Fibroblast of lung (primary cell): ENCODE data around the gene ZNF280A.

Experiments
- EZH2 ChIP-seq: IDR thresholded peaks from 2 replicates; pipeline ENCODE4 v1.5.1; 2012; ENCODE audit warnings: low read length, control low read depth, mild to moderate bottlenecking; ENCODE audit errors: missing control alignments
- TF ChIP-seq, protein P1 (sequence below), 2 donors: IDR thresholded peaks in 1 of 2; conservative IDR thresholded peaks in 1 of 2; 1 replicate in 1 of 2; 2 replicates in 1 of 2; pipeline ENCODE4 v1.5.1; 2011 to 2012; ENCODE audit warnings: low read length in 2 of 2, control low read depth in 1 of 2, inconsistent platforms in 1 of 2, low read depth in 1 of 2, mild to moderate bottlenecking in 1 of 2

GRCh38 chr22:22535662-22536061 is 15.6 kb upstream of the ZNF280A start:
- TF ChIP-seq, protein P1, sequence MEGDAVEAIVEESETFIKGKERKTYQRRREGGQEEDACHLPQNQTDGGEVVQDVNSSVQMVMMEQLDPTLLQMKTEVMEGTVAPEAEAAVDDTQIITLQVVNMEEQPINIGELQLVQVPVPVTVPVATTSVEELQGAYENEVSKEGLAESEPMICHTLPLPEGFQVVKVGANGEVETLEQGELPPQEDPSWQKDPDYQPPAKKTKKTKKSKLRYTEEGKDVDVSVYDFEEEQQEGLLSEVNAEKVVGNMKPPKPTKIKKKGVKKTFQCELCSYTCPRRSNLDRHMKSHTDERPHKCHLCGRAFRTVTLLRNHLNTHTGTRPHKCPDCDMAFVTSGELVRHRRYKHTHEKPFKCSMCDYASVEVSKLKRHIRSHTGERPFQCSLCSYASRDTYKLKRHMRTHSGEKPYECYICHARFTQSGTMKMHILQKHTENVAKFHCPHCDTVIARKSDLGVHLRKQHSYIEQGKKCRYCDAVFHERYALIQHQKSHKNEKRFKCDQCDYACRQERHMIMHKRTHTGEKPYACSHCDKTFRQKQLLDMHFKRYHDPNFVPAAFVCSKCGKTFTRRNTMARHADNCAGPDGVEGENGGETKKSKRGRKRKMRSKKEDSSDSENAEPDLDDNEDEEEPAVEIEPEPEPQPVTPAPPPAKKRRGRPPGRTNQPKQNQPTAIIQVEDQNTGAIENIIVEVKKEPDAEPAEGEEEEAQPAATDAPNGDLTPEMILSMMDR (conservative IDR thresholded peaks at IDR 0.05 in 1 of 2, IDR thresholded peaks at IDR 0.05 in 1 of 2; ENCODE audit: low read depth in 1 of 2, low read length in 2 of 2) = no peak
- no peak for TF ChIP-seq EZH2
